Left ventricle myocardium inferior (tissue), 1 donor: Measurements from ENCODE around the gene FAM193A. TPM values are rescaled to one million over a fixed set of nuclear protein-coding genes. Genes with fewer than 3 reads are reported as not detected.
"Not testable (repeated sequence)": the region's sequence is repeated elsewhere in the genome, so short reads cannot be mapped to it uniquely, and the experiment has no call there.

Experiments
- DNase-seq: peaks from one replicate; pipeline ENCODE4 v3.0.0-alpha.2; 2020
- H3K27ac ChIP-seq: fragments of 200-600 bp; replicated peaks from 2 replicates; pipeline ENCODE4 v1.8.0; 2021
- H3K27me3 ChIP-seq: fragments of 200-600 bp; 2 replicates; pipeline ENCODE4 v1.8.0; 2021; ENCODE audit warnings: low read depth
- H3K36me3 ChIP-seq: fragments of 200-600 bp; 2 replicates; pipeline ENCODE4 v1.8.0; 2021
- H3K4me1 ChIP-seq: fragments of 200-600 bp; 2 replicates; pipeline ENCODE4 v1.8.0; 2021
- H3K4me3 ChIP-seq: fragments of 200-600 bp; 2 replicates; pipeline ENCODE4 v1.8.0; 2021; ENCODE audit warnings: mild to moderate bottlenecking, moderate library complexity
- H3K9me3 ChIP-seq: fragments of 200-600 bp; replicated peaks from 2 replicates; pipeline ENCODE4 v1.8.0; 2021
- CTCF ChIP-seq: fragments of 200-600 bp; IDR thresholded peaks from 2 replicates; pipeline ENCODE4 v1.8.0; 2021; ENCODE audit warnings: antibody characterized with exemption, mild to moderate bottlenecking, borderline replicate concordance
- intact Hi-C: fragments of 100-400 bp; cut with micrococcal nuclease; formaldehyde crosslinking; loops from one replicate; pipeline ENCODE4 v1.11.0; 2022
- total RNA-seq: library from RNA; stranded (reverse); fragmentation: NEBNext Ultra II Directional; extraction: Animal tissue kit (Norgen Biotek cat#: 25700); gene quantifications from one replicate; pipeline ENCODE4 v1.2.1, GENCODE V29; 2021
- donor health status: DM: no; HTN: yes; CAD: no; lungs with severe emphysema.

Gene FAM193A
- total RNA-seq, 1 donor from 2014 or later: 16.0 TPM

GRCh38 chr4:2732526-2732925 lies 196.1 kb downstream of the FAM193A start:
- no peak for TF ChIP-seq CTCF
- Histone ChIP-seq H3K27ac (no peak overlapping the region), H3K4me1 (no peaks in the 10 kb centered on the region), H3K4me3 (no peak overlapping the region), H3K27me3 (no peaks in the 10 kb centered on the region), H3K36me3 (peaks cover 38% of the 10 kb centered on the region), H3K9me3 (peaks cover 16% of the 10 kb centered on the region)
- intact Hi-C loops: no loop called here
- DNase-seq: no peak

- Histone ChIP-seq H3K27ac (no peak overlapping the region), H3K4me3 (no peak overlapping the region), H3K4me1 (no peaks in the 10 kb centered on the region), H3K27me3 (no peaks in the 10 kb centered on the region), H3K9me3 (peaks cover 16% of the 10 kb centered on the region), H3K36me3 (peaks cover 38% of the 10 kb centered on the region)
- intact Hi-C loops: no loop called here
- no peak for TF ChIP-seq CTCF
- no peak for DNase-seq
Measured at GRCh38 chr4:2733001-2733843, 196.8 kb downstream of the FAM193A start.

GRCh38 chr4:2733844-2734574 lies 197.6 kb downstream of the FAM193A start:
- no peak overlapping the region for H3K27ac ChIP-seq
- no peaks in the 10 kb centered on the region for H3K27me3 ChIP-seq
- intact Hi-C loops: no loop called here
- TF ChIP-seq CTCF: no peak
- peaks cover 36% of the 10 kb centered on the region for H3K36me3 ChIP-seq
- DNase-seq: no peak
- no peak overlapping the region for H3K4me3 ChIP-seq
- peaks cover 16% of the 10 kb centered on the region for H3K9me3 ChIP-seq
- H3K4me1 ChIP-seq: no peaks in the 10 kb centered on the region

GRCh38 chr4:2734612-2735011 lies 198.2 kb downstream of the FAM193A start:
- H3K9me3 ChIP-seq: peaks cover 16% of the 10 kb centered on the region
- no peaks in the 10 kb centered on the region for H3K27me3 ChIP-seq
- intact Hi-C loops: no loop called here
- DNase-seq: no peak
- peaks cover 30% of the 10 kb centered on the region for H3K36me3 ChIP-seq
- no peak overlapping the region for H3K27ac ChIP-seq
- H3K4me1 ChIP-seq: no peaks in the 10 kb centered on the region
- no peak for TF ChIP-seq CTCF
- no peak overlapping the region for H3K4me3 ChIP-seq

GRCh38 chr4:2735869-2736268 lies 199.4 kb downstream of the FAM193A start:
- Histone ChIP-seq H3K27ac (no peak overlapping the region), H3K36me3 (peaks cover 24% of the 10 kb centered on the region), H3K4me3 (no peak overlapping the region), H3K27me3 (no peaks in the 10 kb centered on the region), H3K9me3 (peaks cover 16% of the 10 kb centered on the region), H3K4me1 (no peaks in the 10 kb centered on the region)
- intact Hi-C loops: no loop called here
- TF ChIP-seq CTCF: no peak
- DNase-seq: no peak

GRCh38 chr4:2738296-2738695 lies 201.8 kb downstream of the FAM193A start:
- H3K9me3 ChIP-seq: peaks cover 16% of the 10 kb centered on the region
- DNase-seq, H3K4me3 ChIP-seq, H3K4me1 ChIP-seq, H3K27ac ChIP-seq, H3K27me3 ChIP-seq, intact Hi-C loops: not testable (repeated sequence)
- peaks cover 25% of the 10 kb centered on the region for H3K36me3 ChIP-seq
